Activated CD8-positive, alpha-beta T cell treated with anti-CD3 and anti-CD28 coated beads for 36 hours (primary cell): Measurements from ENCODE around the gene TASP1. TPM values are rescaled to one million over a fixed set of nuclear protein-coding genes. Genes with fewer than 3 reads are reported as not detected.
"Not testable (repeated sequence)": the region's sequence is repeated elsewhere in the genome, so short reads cannot be mapped to it uniquely, and the experiment has no call there.

Experiments
- ATAC-seq: fragments of 200-7000 bp; cut with Tn5 transposase; one replicate; pipeline ENCODE4 v1.10.0; 2021; ENCODE audit warnings: mild to moderate bottlenecking, moderate library complexity
- CTCF ChIA-PET: fragments of 350-600 bp; sonication (Branson Sonifier 250); formaldehyde crosslinking; loops from one replicate; lab custom pipeline; 2021; ENCODE audit warnings: antibody characterized with exemption; lab: Charles Lee
- POLR2A ChIA-PET: fragments of 350-600 bp; sonication (Branson Sonifier 250); formaldehyde crosslinking; loops from one replicate; lab custom pipeline; 2021; ENCODE audit warnings: antibody characterized with exemption; lab: Charles Lee
- DNase-seq: peaks from one replicate; pipeline ENCODE4 v3.0.0-alpha.2; 2020
- H3K27ac Mint-ChIP-seq: one replicate; pipeline ENCODE4 v1.8.0; 2021; ENCODE audit warnings: mild to moderate bottlenecking, mixed read lengths
- H3K27me3 Mint-ChIP-seq: one replicate; pipeline ENCODE4 v1.8.0; 2021; ENCODE audit warnings: mixed read lengths
- H3K36me3 Mint-ChIP-seq: one replicate; pipeline ENCODE4 v1.8.0; 2021; ENCODE audit warnings: low read depth, mixed read lengths
- H3K4me1 Mint-ChIP-seq: one replicate; pipeline ENCODE4 v1.8.0; 2021; ENCODE audit warnings: low read depth, mixed read lengths
- H3K4me3 Mint-ChIP-seq: one replicate; pipeline ENCODE4 v1.8.0; 2021; ENCODE audit warnings: mild to moderate bottlenecking, moderate library complexity, mixed read lengths
- H3K9me3 Mint-ChIP-seq: one replicate; pipeline ENCODE4 v1.8.0; 2021; ENCODE audit warnings: mixed read lengths
- intact Hi-C: fragments of 100-400 bp; cut with micrococcal nuclease; formaldehyde crosslinking; loops from one replicate; pipeline ENCODE4 v1.10.0; 2022
- total RNA-seq, 2 experiments: library from RNA; stranded (reverse); gene quantifications; one replicate each; pipeline ENCODE4 v1.2.3, GENCODE V29; 2021
- TF ChIP-seq, protein P1 (sequence below): fragments of 200-600 bp; IDR thresholded peaks from one replicate; pipeline ENCODE4 v1.8.0; 2022; ENCODE audit warnings: antibody characterized with exemption, mild to moderate bottlenecking

The TASP1 gene
- total RNA-seq, 2 experiments from 2014 or later, result 8.7 to 8.8 TPM

DNA sequence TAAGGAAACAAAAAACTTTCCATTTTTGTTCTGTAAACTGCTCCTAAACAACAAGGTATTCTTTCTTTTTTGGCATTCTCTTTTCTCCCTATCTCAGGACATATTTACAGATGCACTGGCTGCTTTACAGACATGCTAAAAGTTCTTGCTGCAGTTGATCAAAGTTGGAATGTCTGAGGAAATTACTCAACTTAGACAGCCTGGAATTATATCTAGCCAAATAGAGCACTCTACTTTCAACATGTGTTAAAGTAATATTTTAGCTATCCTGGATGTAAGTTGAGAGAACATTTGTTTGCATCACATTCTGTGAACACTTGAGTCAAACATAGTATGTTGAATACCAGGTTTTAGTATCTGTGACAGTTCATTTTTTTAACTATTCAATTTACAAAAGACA lies 24.8 kb downstream of the TASP1 start:
- intact Hi-C loops, result no loop called here
- H3K36me3 Mint-ChIP-seq, result peaks cover 15% of the 10 kb centered on the region
- H3K4me1 Mint-ChIP-seq, result no peaks in the 10 kb centered on the region
- ChIA-PET POLR2A (no interaction called here), CTCF (no interaction called here)
- H3K27ac Mint-ChIP-seq, result no peak overlapping the region
- H3K27me3 Mint-ChIP-seq, result no peaks in the 10 kb centered on the region
- H3K4me3 Mint-ChIP-seq, result no peak overlapping the region
- no peaks in the 10 kb centered on the region for H3K9me3 Mint-ChIP-seq
- DNase-seq, result no peak
- TF ChIP-seq, protein P1, sequence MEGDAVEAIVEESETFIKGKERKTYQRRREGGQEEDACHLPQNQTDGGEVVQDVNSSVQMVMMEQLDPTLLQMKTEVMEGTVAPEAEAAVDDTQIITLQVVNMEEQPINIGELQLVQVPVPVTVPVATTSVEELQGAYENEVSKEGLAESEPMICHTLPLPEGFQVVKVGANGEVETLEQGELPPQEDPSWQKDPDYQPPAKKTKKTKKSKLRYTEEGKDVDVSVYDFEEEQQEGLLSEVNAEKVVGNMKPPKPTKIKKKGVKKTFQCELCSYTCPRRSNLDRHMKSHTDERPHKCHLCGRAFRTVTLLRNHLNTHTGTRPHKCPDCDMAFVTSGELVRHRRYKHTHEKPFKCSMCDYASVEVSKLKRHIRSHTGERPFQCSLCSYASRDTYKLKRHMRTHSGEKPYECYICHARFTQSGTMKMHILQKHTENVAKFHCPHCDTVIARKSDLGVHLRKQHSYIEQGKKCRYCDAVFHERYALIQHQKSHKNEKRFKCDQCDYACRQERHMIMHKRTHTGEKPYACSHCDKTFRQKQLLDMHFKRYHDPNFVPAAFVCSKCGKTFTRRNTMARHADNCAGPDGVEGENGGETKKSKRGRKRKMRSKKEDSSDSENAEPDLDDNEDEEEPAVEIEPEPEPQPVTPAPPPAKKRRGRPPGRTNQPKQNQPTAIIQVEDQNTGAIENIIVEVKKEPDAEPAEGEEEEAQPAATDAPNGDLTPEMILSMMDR, result no peak
- no peak for ATAC-seq

DNA sequence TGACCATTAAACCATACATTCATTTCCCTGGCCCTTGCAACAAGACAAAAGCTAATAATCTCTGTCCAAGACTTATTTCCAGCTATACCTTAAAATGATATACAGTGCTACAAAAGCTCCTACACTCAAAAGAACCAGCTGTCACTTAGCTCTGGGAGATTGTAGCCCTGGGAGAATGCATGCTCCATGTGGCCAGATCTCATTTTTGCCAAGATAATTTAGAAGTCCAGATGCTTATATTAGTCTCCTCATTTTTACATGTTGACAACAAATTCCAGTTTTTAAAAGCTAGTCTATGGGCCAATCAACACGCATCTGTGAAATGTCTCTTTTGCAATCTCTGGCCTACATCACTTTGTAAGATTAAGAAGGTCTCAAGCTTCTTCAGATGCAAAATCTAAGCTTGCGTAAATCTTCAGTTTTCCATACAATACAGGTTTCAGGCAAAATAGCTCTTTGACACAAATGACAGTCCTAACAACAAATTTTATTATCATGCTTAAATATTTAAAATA lies 27.1 kb downstream of the TASP1 start:
- no peak for ATAC-seq
- Mint-ChIP-seq H3K27me3 (no peaks in the 10 kb centered on the region), H3K4me1 (no peaks in the 10 kb centered on the region), H3K4me3 (no peak overlapping the region), H3K9me3 (no peaks in the 10 kb centered on the region), H3K27ac (no peak overlapping the region), H3K36me3 (peaks cover 15% of the 10 kb centered on the region)
- TF ChIP-seq, protein P1, result no peak
- POLR2A ChIA-PET, result no interaction called here
- intact Hi-C loops, result no loop called here
- CTCF ChIA-PET, result interaction anchor here (0.9 to 2.5 kb wide), 5 partner anchors 12 to 176 kb away, joined by 3 to 12 read pairs (median 5); no protein-coding TSS in a partner anchor
- no peak for DNase-seq

DNA sequence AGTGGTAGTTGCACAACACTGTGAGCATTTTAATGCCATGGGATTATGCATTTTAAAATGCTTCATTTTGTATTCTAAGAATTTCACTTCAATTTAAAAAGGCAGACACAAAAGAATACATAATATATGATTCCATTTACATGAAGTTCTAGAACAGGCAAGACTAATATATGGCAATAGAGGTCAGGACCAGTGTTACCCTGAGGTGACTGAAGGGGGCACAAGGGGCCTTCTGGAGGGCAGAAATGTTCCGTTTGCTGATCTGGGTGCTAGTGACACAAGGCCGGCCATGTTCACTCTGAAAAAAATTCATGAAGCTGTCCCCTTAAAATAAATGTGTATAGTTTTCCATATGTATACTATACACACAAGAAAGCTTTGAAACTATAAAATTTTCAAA lies 28.5 kb downstream of the TASP1 start:
- no peak overlapping the region for H3K4me3 Mint-ChIP-seq
- peaks cover 14% of the 10 kb centered on the region for H3K36me3 Mint-ChIP-seq
- H3K4me1 Mint-ChIP-seq, result no peaks in the 10 kb centered on the region
- TF ChIP-seq, protein P1, result peak; percentile 49
- intact Hi-C loops, result no loop called here
- no peaks in the 10 kb centered on the region for H3K9me3 Mint-ChIP-seq
- DNase-seq, result peak; percentile 33
- H3K27me3 Mint-ChIP-seq, result no peaks in the 10 kb centered on the region
- ChIA-PET POLR2A (no interaction called here), CTCF (interaction anchor here (0.6 to 2.5 kb wide), 8 partner anchors 10 to 178 kb away, joined by 3 to 12 read pairs (median 3); no protein-coding TSS in a partner anchor)
- H3K27ac Mint-ChIP-seq, result no peak overlapping the region
- no peak for ATAC-seq

DNA sequence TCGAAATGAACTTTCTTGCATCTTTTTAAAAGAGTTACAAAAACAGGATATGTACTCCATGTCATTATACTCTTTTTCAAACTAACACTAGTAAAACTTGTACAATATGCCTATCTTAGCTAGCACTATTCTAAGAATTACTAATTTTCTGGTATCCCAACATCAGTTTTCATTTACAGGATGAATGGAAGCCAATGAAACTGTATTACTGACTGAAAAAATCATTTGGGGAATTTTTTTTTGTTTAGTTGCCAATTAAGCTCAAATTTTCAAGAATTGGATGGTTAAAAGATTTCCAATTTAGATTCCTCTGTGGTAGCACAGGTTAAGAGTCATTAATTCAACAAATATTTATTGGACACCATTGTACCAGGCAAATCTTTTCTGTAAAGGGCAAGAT lies 30.7 kb downstream of the TASP1 start:
- Mint-ChIP-seq H3K9me3 (no peaks in the 10 kb centered on the region), H3K4me3 (no peak overlapping the region), H3K27ac (no peak overlapping the region), H3K27me3 (no peaks in the 10 kb centered on the region), H3K36me3 (peaks cover 22% of the 10 kb centered on the region), H3K4me1 (no peaks in the 10 kb centered on the region)
- POLR2A ChIA-PET, result no interaction called here
- CTCF ChIA-PET, result no interaction called here
- intact Hi-C loops, result no loop called here
- no peak for DNase-seq
- ATAC-seq, result no peak
- TF ChIP-seq, protein P1, result no peak

DNA sequence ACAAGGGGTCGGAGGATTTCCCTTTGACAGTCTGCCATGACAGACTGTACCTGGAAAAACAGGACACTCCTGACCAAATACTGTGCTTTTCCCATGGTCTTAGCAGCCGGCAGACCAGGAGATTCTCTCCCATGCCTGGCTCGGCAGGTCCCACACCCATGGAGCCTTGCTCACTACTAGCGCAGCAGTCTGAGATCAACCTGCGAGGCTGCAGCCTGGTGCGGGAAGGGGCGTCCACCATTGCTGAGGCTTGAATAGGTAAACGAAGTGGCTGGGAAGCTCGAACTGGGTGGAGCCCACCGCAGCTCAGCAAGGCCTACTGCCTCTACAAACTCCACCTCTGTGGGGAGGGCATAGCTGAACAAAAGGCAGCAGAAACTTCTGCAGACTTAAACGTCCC lies 45.3 kb downstream of the TASP1 start:
- H3K27me3 Mint-ChIP-seq, H3K4me1 Mint-ChIP-seq, POLR2A ChIA-PET, H3K4me3 Mint-ChIP-seq, intact Hi-C loops, H3K9me3 Mint-ChIP-seq, ATAC-seq, CTCF ChIA-PET, DNase-seq, H3K27ac Mint-ChIP-seq: not testable (repeated sequence)
- H3K36me3 Mint-ChIP-seq, result peaks cover 29% of the 10 kb centered on the region
